ENCODE data around the gene SLFN5. TPM values are rescaled to one million over a fixed set of nuclear protein-coding genes. Genes with fewer than 3 reads are reported as not detected.
"Not testable (repeated sequence)": the region's sequence is repeated elsewhere in the genome, so short reads cannot be mapped to it uniquely, and the experiment has no call there.

Gene SLFN5
- 10 to 100 TPM; 13.2 to 14.5 TPM for total RNA-seq

- ChIA-PET POLR2A (interaction anchor here (0.7 to 1.9 kb wide), 8 partner anchors 25 to 297 kb away, joined by 3 to 8 read pairs (median 4); partner anchors contain the start of gene SLFN12L), CTCF (interaction anchor here (0.7 kb wide), 1 partner anchor 29 kb away, joined by 3 read pairs; no protein-coding TSS in a partner anchor)
Measured at GRCh38 chr17:35242805-35243560, at the start of gene SLFN5. Gene SLFN5 (plus strand): TSS chr17:35243072. CDS start chr17:35258691, 15,619 bp downstream.

- POLR2A ChIA-PET: not testable (repeated sequence)
Measured at GRCh38 chr17:35194001-35194400, 48.9 kb upstream of the SLFN5 start, which contains the start of gene SLC35G3. Gene SLC35G3 (minus strand): TSS chr17:35194393. CDS start chr17:35194307, 86 bp downstream.

DNA sequence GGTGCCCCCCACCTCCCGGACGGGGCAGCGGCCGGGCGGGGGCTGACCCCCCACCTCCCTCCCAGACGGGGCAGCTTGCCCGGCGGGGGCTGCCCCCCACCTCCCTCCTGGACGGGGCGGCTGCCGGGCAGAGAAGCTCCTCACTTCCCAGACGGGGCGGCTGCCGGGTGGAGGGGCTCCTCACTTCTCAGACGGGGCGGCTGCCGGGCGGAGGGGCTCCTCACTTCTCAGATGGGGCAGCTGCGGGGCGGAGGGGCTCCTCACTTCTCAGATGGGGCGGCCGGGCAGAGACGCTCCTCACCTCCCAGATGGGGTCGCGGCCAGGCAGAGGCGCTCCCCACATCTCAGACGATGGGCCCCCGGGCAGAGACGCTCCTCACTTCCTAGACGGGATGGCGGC is 47.8 kb upstream of the SLFN5 start:
- POLR2A ChIA-PET, CTCF ChIA-PET: not testable (repeated sequence)

More at GRCh38 chr17:35194001-35194400, 48.9 kb upstream of the SLFN5 start, which contains the start of gene SLC35G3:
- CTCF ChIA-PET: not testable (repeated sequence)

DNA sequence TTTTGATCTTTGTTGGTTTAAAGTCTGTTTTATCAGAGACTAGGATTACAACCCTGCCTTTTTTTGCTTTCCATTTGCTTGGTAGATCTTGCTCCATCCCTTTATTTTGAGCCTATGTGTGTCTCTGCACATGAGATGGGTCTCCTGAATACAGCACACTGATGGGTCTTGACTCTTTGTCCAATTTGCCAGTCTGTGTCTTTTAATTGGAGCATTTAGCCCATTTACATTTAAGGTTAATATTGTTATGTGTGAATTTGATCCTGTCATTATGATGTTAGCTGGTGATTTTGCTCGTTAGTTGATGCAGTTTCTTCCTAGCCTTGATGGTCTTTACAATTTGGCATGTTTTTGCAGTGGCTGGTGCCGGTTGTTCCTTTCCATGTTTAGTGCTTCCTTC is 40.3 kb upstream of the SLFN5 start:
- CTCF ChIA-PET, POLR2A ChIA-PET: not testable (repeated sequence)

DNA sequence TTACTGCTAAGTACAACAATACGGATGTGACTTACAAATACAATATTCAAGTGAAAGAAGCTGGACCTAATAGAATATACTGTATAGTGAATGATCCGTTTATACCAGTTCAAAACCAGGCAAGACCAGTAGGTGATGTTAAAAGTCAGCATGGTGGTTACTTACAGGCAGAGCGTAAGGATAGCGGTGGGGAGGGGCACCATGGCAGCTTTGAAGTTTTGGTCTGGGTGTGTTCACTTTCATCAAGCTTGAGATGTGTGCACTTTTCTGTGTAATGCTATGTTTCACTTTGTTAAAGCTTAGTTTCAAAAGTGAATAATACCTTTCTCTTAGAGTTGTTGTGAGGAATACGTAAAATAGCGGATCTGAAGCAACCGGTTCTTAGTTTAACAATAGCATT is 32.1 kb upstream of the SLFN5 start:
- POLR2A ChIA-PET: no interaction called here
- CTCF ChIA-PET: no interaction called here

DNA sequence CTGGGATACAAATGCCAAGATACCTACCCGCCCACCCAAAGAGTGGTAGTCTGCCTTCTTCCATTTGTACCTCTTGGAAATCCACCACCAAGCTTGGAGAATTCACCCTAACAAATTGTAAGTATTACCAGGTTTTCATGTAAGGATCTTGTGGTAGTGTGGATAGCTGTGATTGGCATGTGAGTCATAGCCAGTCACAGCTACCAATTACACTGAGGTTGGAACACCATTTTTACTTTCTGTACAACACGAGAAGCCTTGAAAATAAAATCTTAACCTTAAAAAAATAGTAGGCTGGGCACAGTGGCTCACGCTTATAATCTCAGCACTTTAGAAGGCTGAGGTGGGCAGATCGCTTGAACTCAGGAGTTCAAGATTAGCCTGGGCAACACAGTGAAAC is 30.2 kb upstream of the SLFN5 start:
- POLR2A ChIA-PET: interaction anchor here (0.6 kb wide), 2 partner anchors 31 to 71 kb away, joined by 3 read pairs; partner anchors contain the start of gene NLE1
- CTCF ChIA-PET: interaction anchor here (0.6 to 2.7 kb wide), 4 partner anchors 23 to 535 kb away, joined by 3 to 11 read pairs (median 4); no protein-coding TSS in a partner anchor

- POLR2A ChIA-PET: interaction anchor here (0.6 to 1.7 kb wide), 6 partner anchors 28 to 324 kb away, joined by 3 to 6 read pairs (median 3); partner anchors contain the start of genes SLFN12L and SLFN5
- CTCF ChIA-PET: interaction anchor here (0.6 to 2.7 kb wide), 6 partner anchors 22 to 534 kb away, joined by 3 to 11 read pairs (median 3); partner anchors contain the start of gene SLFN5
Measured at GRCh38 chr17:35213412-35213940, 29.4 kb upstream of the SLFN5 start.

DNA sequence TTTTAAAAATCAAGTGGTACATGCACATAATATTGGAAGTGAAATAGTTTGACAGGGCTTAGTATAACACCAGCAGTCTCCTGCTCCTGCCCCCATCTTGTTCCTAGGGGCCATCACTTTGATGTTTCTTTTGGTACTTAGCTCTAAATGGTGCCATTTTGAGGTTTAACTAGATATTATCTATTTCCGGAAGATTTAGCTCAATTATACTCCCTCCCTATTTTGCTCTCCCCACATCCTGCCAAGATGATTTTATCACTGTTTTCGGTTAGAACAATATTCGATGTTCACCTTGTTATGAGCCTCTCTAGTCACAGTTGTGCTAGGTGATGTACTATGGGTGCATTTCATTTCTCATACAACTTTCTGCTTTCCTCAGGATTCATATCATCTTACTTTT is 28.7 kb upstream of the SLFN5 start:
- ChIA-PET POLR2A (interaction anchor here (1.0 to 1.7 kb wide), 5 partner anchors 27 to 323 kb away, joined by 3 to 6 read pairs (median 3); partner anchors contain the start of genes SLFN12L and SLFN5), CTCF (interaction anchor here (1.1 to 2.7 kb wide), 4 partner anchors 21 to 325 kb away, joined by 3 to 11 read pairs (median 3); partner anchors contain the start of gene SLFN5)

DNA sequence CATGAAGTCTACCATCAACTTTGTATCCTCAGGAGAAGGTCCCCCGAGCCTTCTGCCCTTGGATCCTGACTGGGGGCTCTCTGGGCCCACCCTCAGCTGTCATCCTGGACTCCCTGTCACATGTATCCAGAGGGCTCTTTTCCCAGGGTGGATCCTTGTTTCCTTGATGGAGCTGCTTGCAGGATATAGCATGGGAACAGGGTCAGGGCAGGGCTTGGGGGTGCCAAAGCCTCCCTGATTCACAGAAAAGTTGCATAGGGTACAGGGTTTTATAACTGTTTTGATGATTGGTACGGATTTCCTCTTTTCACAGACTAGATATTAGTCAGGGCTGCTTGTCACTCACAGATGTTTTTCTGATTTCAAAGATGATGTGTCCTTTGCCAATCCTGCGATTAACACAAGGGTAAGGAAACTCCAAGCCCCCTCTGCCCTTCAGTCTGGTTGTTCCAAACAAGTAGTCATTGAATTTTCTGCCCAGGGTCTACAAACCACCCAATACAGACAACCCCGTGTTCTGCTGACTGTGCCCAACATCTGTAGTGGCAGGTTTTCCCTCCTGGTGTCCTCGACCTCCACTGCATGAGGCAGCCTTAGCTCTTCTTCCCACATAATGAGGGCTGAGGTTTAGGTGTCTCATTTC is 28.1 kb upstream of the SLFN5 start:
- POLR2A ChIA-PET: interaction anchor here (1.0 to 1.7 kb wide), 5 partner anchors 26 to 323 kb away, joined by 3 to 6 read pairs (median 3); partner anchors contain the start of genes SLFN12L and SLFN5
- CTCF ChIA-PET: interaction anchor here (1.0 to 2.7 kb wide), 6 partner anchors 12 to 325 kb away, joined by 3 to 11 read pairs (median 3); partner anchors contain the start of gene SLFN5

DNA sequence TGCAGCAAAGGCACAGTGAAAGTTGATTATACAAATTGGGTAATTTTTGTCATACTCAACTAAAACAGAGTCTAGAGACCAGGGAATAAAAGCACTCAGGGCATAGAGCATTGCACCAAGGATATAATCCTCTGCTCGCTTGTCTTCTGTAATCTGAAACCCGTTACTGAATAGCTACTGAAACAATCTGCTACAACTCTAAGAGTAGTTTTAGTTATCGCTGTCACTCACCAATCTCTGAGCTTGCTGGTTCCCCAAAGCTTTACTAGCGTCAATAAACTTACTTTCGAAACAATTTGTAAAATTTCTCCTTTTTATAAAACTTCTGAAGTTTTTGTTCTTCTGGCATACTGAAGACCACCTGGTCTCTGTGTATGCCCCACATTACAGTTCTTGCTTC is 25.8 kb upstream of the SLFN5 start:
- POLR2A ChIA-PET: no interaction called here
- CTCF ChIA-PET: interaction anchor here (0.7 kb wide), 1 partner anchor 35 kb away, joined by 3 read pairs; no protein-coding TSS in a partner anchor

DNA sequence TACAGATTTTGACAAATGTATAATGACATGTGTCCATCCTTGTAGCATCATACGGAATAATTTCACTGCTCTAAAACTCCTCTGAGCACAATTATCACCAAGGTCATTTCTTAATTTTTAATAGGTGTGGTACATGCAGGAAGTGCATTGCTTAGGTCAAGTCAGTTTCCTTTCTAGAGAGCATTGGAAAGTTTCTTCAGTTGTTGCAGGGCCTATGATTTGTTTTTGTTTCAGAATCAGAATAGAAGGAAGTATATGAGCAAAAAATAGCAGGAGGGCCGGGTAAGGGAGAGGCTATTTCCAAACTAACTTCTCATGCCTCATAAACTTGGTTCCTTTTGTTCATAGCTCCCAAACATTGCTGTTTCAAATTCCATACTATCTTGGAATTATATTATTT is 24.0 kb upstream of the SLFN5 start:
- ChIA-PET CTCF (interaction anchor here (1.1 to 2.0 kb wide), 2 partner anchors 19 to 20 kb away, joined by 4 to 6 read pairs; no protein-coding TSS in a partner anchor), POLR2A (interaction anchor here (1.0 kb wide), 1 partner anchor 24 kb away, joined by 3 read pairs; the partner anchor contains the start of gene SLFN5)

GRCh38 chr17:35222452-35222851 is 20.4 kb upstream of the SLFN5 start:
- POLR2A ChIA-PET: no interaction called here
- CTCF ChIA-PET: no interaction called here

DNA sequence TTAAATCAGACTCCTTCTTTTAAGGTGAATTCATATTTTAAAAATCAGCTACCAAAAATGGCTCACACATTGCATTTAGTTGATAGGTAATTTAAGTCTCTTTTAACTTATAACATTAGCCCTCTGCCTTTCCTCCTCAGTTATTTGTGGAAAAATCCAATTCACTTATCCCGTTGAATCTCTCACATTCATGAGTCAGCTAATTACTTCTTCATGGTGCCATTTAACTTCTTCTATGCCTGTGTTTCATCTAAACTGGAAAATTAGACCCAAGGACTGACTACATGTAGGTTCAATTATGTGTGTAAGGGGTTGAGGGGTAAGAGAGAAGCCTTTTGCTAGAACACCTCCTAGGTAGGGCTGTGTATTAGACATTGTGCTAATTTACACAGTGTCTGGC is 18.4 kb upstream of the SLFN5 start:
- POLR2A ChIA-PET: no interaction called here
- CTCF ChIA-PET: no interaction called here

DNA sequence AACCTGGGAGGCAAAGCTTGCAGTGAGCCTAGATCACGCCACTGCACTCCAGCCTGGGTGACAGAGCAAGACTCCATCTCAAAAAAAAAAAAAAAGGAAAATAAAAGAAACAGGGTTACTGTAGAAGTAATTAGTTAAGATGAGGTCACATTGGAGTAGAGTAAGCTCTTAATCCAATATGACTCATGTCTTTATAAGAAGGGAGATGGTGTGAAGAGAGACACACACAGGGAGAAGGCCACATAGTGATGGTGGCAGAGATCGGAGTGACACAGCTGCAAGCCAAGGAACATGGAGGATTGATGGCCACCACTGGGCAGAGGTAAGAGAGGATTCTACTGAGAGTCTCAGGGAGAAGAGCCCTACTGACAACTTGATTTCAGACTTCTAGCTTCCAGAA is 15.3 kb upstream of the SLFN5 start:
- ChIA-PET CTCF (interaction anchor here (0.9 kb wide), 1 partner anchor 12 kb away, joined by 3 read pairs; no protein-coding TSS in a partner anchor), POLR2A (no interaction called here)

GRCh38 chr17:35229638-35230037 is 13.2 kb upstream of the SLFN5 start:
- ChIA-PET POLR2A (no interaction called here), CTCF (no interaction called here)

DNA sequence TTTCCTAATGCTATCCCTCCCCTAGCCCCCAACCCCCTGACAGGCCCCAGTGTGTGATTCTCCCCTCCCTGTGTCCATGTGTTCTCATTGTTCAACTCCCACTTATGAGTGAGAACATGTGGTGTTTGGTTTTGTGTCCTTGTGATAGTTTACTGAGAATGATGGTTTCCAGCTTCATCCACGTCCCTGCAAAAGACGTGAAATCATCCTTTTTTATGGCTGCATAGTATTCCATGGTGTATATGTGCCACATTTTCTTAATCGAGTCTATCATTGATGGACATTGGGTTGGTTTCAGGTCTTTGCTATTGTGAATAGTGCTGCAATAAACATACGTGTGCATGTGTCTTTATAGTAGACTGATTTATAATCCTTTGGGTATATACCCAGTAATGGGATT is 8.6 kb upstream of the SLFN5 start:
- POLR2A ChIA-PET, CTCF ChIA-PET: not testable (repeated sequence)

DNA sequence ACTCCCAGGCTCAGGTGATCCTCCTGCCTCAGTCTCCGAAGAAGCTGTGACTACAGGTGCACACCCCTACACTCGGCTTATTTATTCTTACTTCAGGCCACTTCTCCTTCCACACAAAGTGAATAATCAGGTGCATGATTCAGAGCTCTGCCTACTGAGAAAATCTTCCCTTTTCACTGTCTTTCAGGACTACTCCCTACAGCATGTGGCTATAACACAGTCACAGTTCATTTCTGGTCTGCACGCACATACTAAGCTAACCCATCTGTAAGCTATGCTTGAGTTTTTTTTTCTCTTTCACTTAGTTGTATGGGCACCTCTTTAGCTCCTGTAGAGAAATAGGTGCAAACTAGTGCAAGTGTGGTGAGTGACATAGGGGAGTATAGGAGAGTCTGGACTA is 7.6 kb upstream of the SLFN5 start:
- POLR2A ChIA-PET: no interaction called here
- CTCF ChIA-PET: interaction anchor here (1.1 to 1.4 kb wide), 3 partner anchors 21 to 40 kb away, joined by 3 read pairs; no protein-coding TSS in a partner anchor

DNA sequence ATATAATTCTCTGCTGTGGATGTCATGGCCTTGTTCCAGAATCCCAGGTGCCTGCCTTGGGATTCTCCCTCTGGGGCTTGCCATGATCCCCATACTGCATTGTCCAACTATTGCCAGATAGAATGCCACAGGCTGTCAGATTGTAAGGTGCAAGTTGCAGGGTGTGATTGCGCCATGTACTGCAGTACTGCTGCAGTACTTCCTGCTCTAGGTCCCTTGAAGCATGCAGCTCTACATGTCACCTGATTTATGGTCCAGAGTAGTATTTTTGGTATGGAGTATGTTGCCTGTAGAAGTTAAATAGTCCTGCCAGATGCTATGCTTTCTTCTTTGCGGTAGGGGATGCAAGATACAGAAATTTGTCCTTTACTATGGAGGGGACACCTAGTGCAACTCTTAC is 7.0 kb upstream of the SLFN5 start:
- ChIA-PET POLR2A (no interaction called here), CTCF (interaction anchor here (1.1 to 1.4 kb wide), 3 partner anchors 21 to 40 kb away, joined by 3 read pairs; no protein-coding TSS in a partner anchor)

- ChIA-PET POLR2A (interaction anchor here (1.1 kb wide), 1 partner anchor 8 kb away, joined by 4 read pairs; no protein-coding TSS in a partner anchor), CTCF (no interaction called here)
Measured at GRCh38 chr17:35236821-35237220, 6.1 kb upstream of the SLFN5 start.
